ENCODE results near the gene GTF3C5. TPM values are rescaled to one million over a fixed set of nuclear protein-coding genes. Genes with fewer than 3 reads are reported as not detected.

GTF3C5 gene
- total and polyA plus RNA-seq, 2 of the 4 experiments (the other 2 are of a cell fraction), result 49.1 to 52.3 TPM

GRCh38 chr9:133009906-133010582, 20.8 kb upstream of the GTF3C5 start:
- H3K4me3 ChIP-seq (ENCODE audit: insufficient read depth, low read depth, low read length), result no peak overlapping the region
- H3K4me1 ChIP-seq (ENCODE audit: control insufficient read depth, insufficient read depth, low read length), result no peaks in the 10 kb centered on the region
- H3K14ac ChIP-seq (replicated peaks; ENCODE audit: low read depth, low read length), result no peak overlapping the region
- no peak overlapping the region for H4K5ac ChIP-seq (ENCODE audit: low read depth, low read length)
- H2BK15ac ChIP-seq (ENCODE audit: low read depth, low read length), result no peak overlapping the region
- no peak overlapping the region for H4K8ac ChIP-seq (ENCODE audit: low read depth in 2 of 2, low read length in 2 of 2)
- H4K20me1 ChIP-seq (ENCODE audit: insufficient read depth, low read length), result no peaks in the 10 kb centered on the region
- dilution Hi-C loops (cut with HindIII; ENCODE audit: low sequenced_read_pairs, unreplicated experiment), result no loop called here
- H3K9ac ChIP-seq (ENCODE audit: low read depth, low read length), result no peak overlapping the region
- H3K18ac ChIP-seq (ENCODE audit: low read depth, low read length), result no peak overlapping the region
- POLR2A ChIA-PET (ENCODE audit: unreplicated experiment), result no interaction called here
- no peak overlapping the region for H3K56ac ChIP-seq (ENCODE audit: extremely low read depth, insufficient read depth, low read length)
- H2AK5ac ChIP-seq (ENCODE audit: low read depth, low read length), result no peak overlapping the region
- intact Hi-C loops (cut with micrococcal nuclease), result no loop called here
- no peak overlapping the region for H4K91ac ChIP-seq (ENCODE audit: insufficient read depth, low read depth, low read length)
- BruUV-seq (replicated peaks), result no TSS peak
- no peak overlapping the region for H2AK9ac ChIP-seq (replicated peaks; ENCODE audit: low read depth, low read length, poor library complexity)
- H3K36me3 ChIP-seq (ENCODE audit: control insufficient read depth, insufficient read depth, low read length), result no peaks in the 10 kb centered on the region
- peaks cover 25% of the 10 kb centered on the region for H3K27me3 ChIP-seq (ENCODE audit: control insufficient read depth, insufficient read depth, low read length)
- no peak overlapping the region for H2BK5ac ChIP-seq (ENCODE audit: low read depth, low read length, poor library complexity, severe bottlenecking)
- H3K4me2 ChIP-seq (ENCODE audit: low read depth, low read length), result no peak overlapping the region
- H2BK20ac ChIP-seq (ENCODE audit: low read depth, low read length), result no peak overlapping the region
- WGBS, 2 experiments (ENCODE audit: extremely low coverage in 2 of 2, insufficient read length in 1 of 2), result no CpG with 5 or more reads among the region's 5 CpGs
- no peak overlapping the region for H3K27ac ChIP-seq (ENCODE audit: insufficient read depth, low read length)
- DNase-seq (no peak), ATAC-seq (ENCODE audit: low read depth) (no peak)
- CTCF ChIA-PET, result no interaction called here
- H2BK120ac ChIP-seq (ENCODE audit: low read depth, low read length), result no peak overlapping the region
- in situ Hi-C loops (cut with MboI; ENCODE audit: low sequenced_read_pairs), result no loop called here
- no peaks in the 10 kb centered on the region; the same call in none of the 2 replicates for H3K9me3 ChIP-seq (ENCODE audit: control insufficient read depth, insufficient read depth, low read length)
- no peak overlapping the region for H2AFZ ChIP-seq (replicated peaks; ENCODE audit: low read length, poor library complexity)
- H3K79me1 ChIP-seq (ENCODE audit: low read depth in 1 of 2, low read length in 2 of 2), result no peaks in the 10 kb centered on the region
- no peak overlapping the region for H3K23ac ChIP-seq (ENCODE audit: low read depth, low read length)
- TF ChIP-seq USF2 (IDR thresholded peaks at IDR 0.05; ENCODE audit: low read depth, low read length) (no peak), MAFK (IDR thresholded peaks at IDR 0.05; ENCODE audit: low read depth, low read length) (no peak), MAZ (IDR thresholded peaks at IDR 0.05; ENCODE audit: borderline replicate concordance, low read depth, low read length) (no peak), POLR2A (IDR thresholded peaks at IDR 0.05; ENCODE audit: low read depth, low read length) (no peak), FOS (IDR thresholded peaks at IDR 0.05; ENCODE audit: low read depth, low read length) (no peak), MXI1 (IDR thresholded peaks at IDR 0.05; ENCODE audit: borderline replicate concordance, low read depth, low read length) (no peak), RAD21 (IDR thresholded peaks at IDR 0.05; ENCODE audit: low read length) (no peak), RCOR1 (IDR thresholded peaks at IDR 0.05; ENCODE audit: insufficient replicate concordance, low read length) (no peak), CHD1 (IDR thresholded peaks at IDR 0.05; ENCODE audit: low read depth, low read length) (no peak), RFX5 (IDR thresholded peaks at IDR 0.05; ENCODE audit: low read depth, low read length) (no peak), ELK1 (IDR thresholded peaks at IDR 0.05; ENCODE audit: borderline replicate concordance, low read depth, low read length) (no peak)
- no peaks in the 10 kb centered on the region for H3K9me1 ChIP-seq (ENCODE audit: insufficient read depth, low read length)
- H3K4ac ChIP-seq (ENCODE audit: low read depth, low read length), result no peak overlapping the region
